HG03060 (cell line): ENCODE data around the gene TMEM151B.
"Not testable (repeated sequence)": the region's sequence is repeated elsewhere in the genome, so short reads cannot be mapped to it uniquely, and the experiment has no call there.

Experiments
- ATAC-seq: cut with Tn5 transposase; IDR thresholded peaks from one replicate; pipeline ENCODE4 v1.9.1; 2021; ENCODE audit warnings: low read depth, moderate number of reproducible peaks; ENCODE audit not compliant: unreplicated experiment

Gene TMEM151B

GRCh38 chr6:44269921-44270525 is at the start of gene TMEM151B:
TSS of gene TMEM151B (plus strand) at chr6:44270450. CDS start at chr6:44270743, 293 bp downstream.
- ATAC-seq = no peak

- ATAC-seq = no peak
Observed at GRCh38 chr6:44220913-44221290, 49.3 kb upstream of the TMEM151B start.

- no peak for ATAC-seq
Observed at GRCh38 chr6:44221291-44221960, 48.8 kb upstream of the TMEM151B start.

DNA sequence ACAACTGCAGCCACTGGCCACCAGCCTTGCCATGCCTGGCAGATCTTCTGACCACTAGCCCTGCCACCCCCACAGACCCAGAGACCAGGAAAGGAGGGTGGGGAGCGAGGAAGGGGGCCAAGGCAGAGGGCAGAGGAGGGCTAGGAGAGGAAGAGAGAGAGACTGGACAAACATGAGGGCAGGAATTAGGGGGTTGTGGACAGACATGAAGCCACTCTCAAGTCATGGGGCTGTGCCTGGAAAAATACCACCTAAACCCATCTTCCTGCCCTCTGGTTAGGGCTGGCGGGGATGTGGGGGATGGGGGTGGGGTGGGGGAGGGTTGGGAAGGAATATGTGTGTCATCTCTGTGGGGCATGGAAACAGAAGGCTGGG is 48.3 kb upstream of the TMEM151B start:
- no peak for ATAC-seq

- no peak for ATAC-seq
Observed at GRCh38 chr6:44222486-44223318, 47.5 kb upstream of the TMEM151B start.

DNA sequence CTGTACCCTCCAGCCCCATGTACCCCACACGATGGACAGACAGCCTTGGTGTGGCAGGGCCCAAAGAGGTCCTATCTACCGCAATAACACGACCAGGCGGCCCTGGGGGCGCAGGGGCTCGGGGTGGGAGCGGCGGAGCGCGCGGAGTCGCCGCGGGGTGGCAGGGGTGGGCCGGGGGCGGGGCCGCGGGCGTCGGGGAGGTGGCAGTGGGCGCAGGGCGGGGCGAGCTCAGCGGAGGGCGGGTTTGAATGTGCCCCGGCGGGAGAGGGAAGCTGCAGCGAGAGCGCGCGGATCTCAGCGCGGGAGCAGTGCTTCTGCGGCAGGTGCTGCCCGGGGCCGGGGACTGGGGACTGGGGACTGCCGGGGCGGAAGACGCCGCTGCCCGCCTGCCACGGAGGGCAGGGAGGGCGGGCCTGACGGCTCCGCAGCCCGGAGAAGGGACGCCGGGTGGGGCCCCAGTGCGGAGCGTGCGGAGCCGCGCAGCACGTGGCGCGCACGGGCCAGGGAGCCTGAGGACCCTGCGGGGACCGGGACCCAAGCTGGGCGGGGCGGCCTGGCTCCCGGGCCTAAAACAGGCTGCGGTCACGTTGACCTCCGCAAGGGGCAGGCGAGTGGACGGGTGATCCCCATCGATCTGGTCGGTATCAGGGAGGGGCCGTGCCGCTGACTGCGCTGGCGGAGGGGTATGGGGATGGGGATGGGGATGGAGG is 46.8 kb upstream of the TMEM151B start, which contains the start of gene SLC29A1:
SLC29A1 (plus strand) TSS at position 277 of the 710 bp plus-strand sequence. CDS start 3,719 bp downstream, outside the sequence.
- no peak for ATAC-seq

GRCh38 chr6:44224029-44224964 is 46.0 kb upstream of the TMEM151B start:
- no peak for ATAC-seq

- ATAC-seq = no peak
Observed at GRCh38 chr6:44224965-44225305, 45.3 kb upstream of the TMEM151B start.

- no peak for ATAC-seq
Observed at GRCh38 chr6:44225579-44226325, 44.5 kb upstream of the TMEM151B start.

DNA sequence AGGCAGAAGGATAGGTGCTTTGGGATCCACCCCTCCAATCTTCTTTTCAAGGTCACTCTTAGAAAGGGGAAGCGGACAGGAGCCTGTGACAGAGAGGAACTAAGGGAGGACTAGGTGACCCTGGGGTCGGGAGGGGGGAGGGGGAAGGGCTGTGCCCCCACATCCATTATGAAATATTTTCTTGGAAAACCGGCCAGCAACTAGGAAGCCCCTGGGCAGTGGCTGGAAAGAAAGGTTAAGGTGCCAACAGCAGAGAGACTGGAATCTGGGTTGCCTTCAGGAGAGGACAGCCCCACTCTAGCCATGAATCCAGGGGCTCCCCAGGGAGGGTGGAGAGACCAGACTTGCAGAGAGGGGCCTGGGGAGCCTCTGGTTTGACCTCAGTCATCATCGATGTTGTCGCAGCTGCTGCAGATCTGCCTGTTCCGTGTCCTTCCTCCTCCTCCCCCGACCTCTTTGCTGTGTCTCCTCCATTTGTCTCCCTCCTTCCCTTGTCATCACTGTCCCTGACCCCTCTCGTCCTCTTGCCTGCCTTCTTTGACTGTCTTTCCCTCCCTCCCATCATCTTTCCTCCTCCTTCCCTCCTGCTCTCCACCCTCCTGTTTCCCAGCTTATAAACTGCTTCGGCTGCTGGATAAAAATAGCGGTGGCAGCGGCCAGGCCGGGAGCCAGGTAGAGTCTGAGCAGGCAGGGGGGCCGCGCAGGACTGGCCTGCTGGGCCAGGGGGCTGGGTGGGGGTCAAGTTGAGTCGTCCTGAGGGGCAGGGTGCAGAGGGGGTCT is 43.7 kb upstream of the TMEM151B start:
- ATAC-seq = no peak

- no peak for ATAC-seq
Observed at GRCh38 chr6:44227148-44227793, 43.0 kb upstream of the TMEM151B start.

- ATAC-seq = no peak
Observed at GRCh38 chr6:44228031-44228430, 42.2 kb upstream of the TMEM151B start.

DNA sequence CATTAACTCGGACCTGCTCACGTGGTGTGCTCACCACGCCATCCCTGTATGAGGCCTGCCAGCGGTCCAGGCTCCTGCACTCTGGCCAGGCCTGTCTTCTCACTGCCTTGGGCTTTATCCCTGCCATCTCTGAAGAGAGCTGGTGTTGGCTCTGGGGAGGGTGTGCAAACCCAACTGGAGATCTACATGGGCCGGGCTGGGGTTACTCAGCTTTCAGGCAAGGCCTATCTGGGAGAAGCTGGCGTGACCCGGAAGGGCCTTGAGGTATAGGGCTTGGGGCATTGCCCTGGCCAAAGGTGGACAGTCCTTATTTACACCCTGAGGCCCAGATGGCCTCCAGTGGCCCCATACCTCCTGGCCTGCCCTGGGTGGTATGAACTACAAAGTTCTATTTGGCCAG is 41.8 kb upstream of the TMEM151B start:
- no peak for ATAC-seq

DNA sequence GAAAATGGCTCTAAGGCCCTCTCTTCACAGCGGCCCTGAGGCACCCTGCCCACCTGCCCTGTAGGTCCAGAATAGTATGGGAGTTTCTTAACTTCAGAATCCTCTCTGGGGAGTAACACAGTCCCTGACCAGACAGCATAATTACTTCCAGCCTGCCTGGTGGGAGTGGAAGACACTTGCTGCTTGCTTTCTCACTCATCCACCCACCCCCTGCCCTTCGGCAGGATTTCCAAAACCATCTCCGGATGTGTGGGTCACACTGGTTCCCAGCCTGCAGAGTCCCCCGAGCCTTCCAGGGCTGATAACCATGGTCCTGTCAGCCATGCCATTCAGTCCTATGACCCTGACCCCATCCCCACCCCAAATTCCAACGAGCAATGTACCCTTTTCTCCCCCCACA is 41.4 kb upstream of the TMEM151B start:
- no peak for ATAC-seq

- no peak for ATAC-seq
Observed at GRCh38 chr6:44229376-44230033, 40.7 kb upstream of the TMEM151B start.

DNA sequence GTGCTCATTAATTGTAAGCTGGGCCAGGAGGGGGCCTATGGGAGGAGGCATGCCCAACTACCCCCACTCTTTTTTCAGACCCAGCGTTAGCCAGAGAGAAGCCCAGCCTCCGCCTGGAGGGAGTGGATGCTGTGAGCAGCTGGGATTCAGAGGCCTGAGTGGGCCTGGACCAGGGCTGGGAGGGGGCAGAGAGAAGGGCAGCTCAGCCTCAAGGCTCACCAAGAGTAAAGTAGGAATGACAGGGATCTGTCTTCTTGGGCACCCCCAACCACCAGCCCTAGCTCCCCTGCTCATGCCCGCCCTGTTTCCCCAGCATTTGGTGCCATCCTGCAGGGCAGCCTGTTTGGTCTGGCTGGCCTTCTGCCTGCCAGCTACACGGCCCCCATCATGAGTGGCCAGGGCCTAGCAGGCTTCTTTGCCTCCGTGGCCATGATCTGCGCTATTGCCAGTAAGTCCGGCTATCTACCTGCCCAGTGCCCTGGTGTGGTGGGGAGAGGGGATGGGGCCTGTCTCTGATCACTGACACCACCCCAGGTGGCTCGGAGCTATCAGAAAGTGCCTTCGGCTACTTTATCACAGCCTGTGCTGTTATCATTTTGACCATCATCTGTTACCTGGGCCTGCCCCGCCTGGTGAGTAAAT is 40.1 kb upstream of the TMEM151B start:
- no peak for ATAC-seq

GRCh38 chr6:44231426-44231825 is 38.8 kb upstream of the TMEM151B start:
- not testable (repeated sequence) for ATAC-seq
